K562 (cell line): Measurements from ENCODE around the gene SUPT5H. TPM values are rescaled to one million over a fixed set of nuclear protein-coding genes. Genes with fewer than 3 reads are reported as not detected.

Experiments
- BDP1 ChIP-seq: IDR thresholded peaks from 3 replicates; pipeline ENCODE4 v1.6.1; 2011; ENCODE audit not compliant: insufficient read length, insufficient read depth
- C11orf30 ChIP-seq: fragments of 450-650 bp; IDR thresholded peaks from 2 replicates; pipeline ENCODE4 v1.6.1; 2016; ENCODE audit warnings: low read depth, mild to moderate bottlenecking
- CC2D1A ChIP-seq: fragments of 450-650 bp; IDR thresholded peaks from 2 replicates; pipeline ENCODE4 v1.6.1; 2017; ENCODE audit warnings: mild to moderate bottlenecking
- CTBP1 ChIP-seq: fragments of 450-650 bp; IDR thresholded peaks from 2 replicates; pipeline ENCODE4 v1.6.1; 2016; ENCODE audit warnings: borderline replicate concordance
- EP300 ChIP-seq: IDR thresholded peaks from 2 replicates; pipeline ENCODE4 v1.6.1; 2012; ENCODE audit warnings: low read length, improper control_type of control experiment
- GABPB2 ChIP-seq: fragments of 250-450 bp; sonication (Bioruptor Pico); conservative IDR thresholded peaks from 2 replicates; pipeline ENCODE4 v1.5.1; 2021; ENCODE audit warnings: mild to moderate bottlenecking
- HNRNPL ChIP-seq: fragments of 200-400 bp; formaldehyde crosslinking; IDR thresholded peaks from 2 replicates; pipeline ENCODE4 v1.6.1; 2017; ENCODE audit warnings: low read depth, mild to moderate bottlenecking, low read length
- KHSRP ChIP-seq: fragments of 450-650 bp; IDR thresholded peaks from 2 replicates; pipeline ENCODE4 v1.6.1; 2017
- MBD2 ChIP-seq: sonication (generic); IDR thresholded peaks from 2 replicates; pipeline ENCODE4 v1.6.1; 2016; ENCODE audit warnings: low read depth, borderline replicate concordance
- NEUROD1 ChIP-seq: fragments of 150-350 bp; IDR thresholded peaks from 2 replicates; pipeline ENCODE4 v1.6.1; 2014; ENCODE audit warnings: borderline replicate concordance, low read length, low read depth; ENCODE audit not compliant: partially characterized antibody
- SREBF2 ChIP-seq: sonication (generic); formaldehyde crosslinking; IDR thresholded peaks from 2 replicates; pipeline ENCODE4 v1.4.0; 2020; ENCODE audit warnings: mild to moderate bottlenecking, missing genetic modification reagents
- ZFX ChIP-seq: sonication (generic); formaldehyde crosslinking; IDR thresholded peaks from 2 replicates; pipeline ENCODE4 v1.8.0; 2022; ENCODE audit warnings: mild to moderate bottlenecking, missing genetic modification reagents, moderate library complexity
- ZNF184 ChIP-seq: sonication (generic); formaldehyde crosslinking; IDR thresholded peaks from 2 replicates; pipeline ENCODE4 v1.5.0; 2020; ENCODE audit warnings: missing genetic modification reagents
- polyA plus RNA-seq, 8 experiments: library from polyadenylated mRNA; depleted of rRNA in 4 of 8; stranded (reverse) in 5 of 8; unstranded in 3 of 8; fragments of >200 nt; fragmentation: Nextera tagmentation in 2 of 8; fragmentation: Illumina TruSeq in 1 of 8; extraction: Ambion mirVana in 2 of 8; extraction: Trizol in 1 of 8; gene quantifications; 2 replicates each; pipeline versions ENCODE4 v1.2.1 to v1.2.3, GENCODE V29; 2011 to 2014; ENCODE audit warnings: inconsistent platforms in 1 of 8, missing spikeins in 1 of 8
- total RNA-seq, 7 experiments: library from RNA; depleted of rRNA in 6 of 7; stranded (reverse); fragments of >200 nt in 6 of 7; fragmentation: Illumina TruSeq in 2 of 7; extraction: Trizol in 2 of 7; gene quantifications; 2 replicates each; pipeline versions ENCODE4 v1.2.1 to v1.2.3, GENCODE V29; 2011 to 2021; ENCODE audit warnings: low replicate concordance in 1 of 7
- TF ChIP-seq, protein P1 (sequence below), 3 experiments: IDR thresholded peaks in 2 of 3; conservative IDR thresholded peaks in 1 of 3; 2 replicates each; pipeline ENCODE4 v1.5.1; 2011 to 2012; ENCODE audit warnings: low read length in 3 of 3, mild to moderate bottlenecking in 3 of 3, control low read depth in 2 of 3, improper control_type of control experiment in 1 of 3, inconsistent platforms in 1 of 3, low read depth in 1 of 3, mixed read lengths in 1 of 3, moderate library complexity in 1 of 3; ENCODE audit not compliant: insufficient read depth in 2 of 3
- TF ChIP-seq, protein P2 (sequence below): fragments of 450-650 bp; formaldehyde crosslinking; IDR thresholded peaks from 2 replicates; pipeline ENCODE4 v1.4.0; 2022; ENCODE audit warnings: mild to moderate bottlenecking, moderate library complexity
- TF ChIP-seq, protein P3 (sequence below), 2 experiments: fragments of 250-450 bp in 1 of 2; fragments of 450-650 bp in 1 of 2; sonication (Bioruptor Pico) in 1 of 2; IDR thresholded peaks; 2 replicates each; pipeline versions ENCODE4 v1.6.1 to v1.8.0; 2016 to 2021; ENCODE audit warnings: mild to moderate bottlenecking in 2 of 2, moderate library complexity in 2 of 2, missing compliant biosample characterization in 1 of 2, missing genetic modification characterization in 1 of 2
- TF ChIP-seq, protein P4 (sequence below): fragments of 250-450 bp; sonication (Bioruptor Pico); IDR thresholded peaks from 2 replicates; pipeline ENCODE4 v1.5.0; 2021
- TF ChIP-seq, protein P5 (sequence below): fragments of 250-450 bp; sonication (Bioruptor Pico); IDR thresholded peaks from 2 replicates; pipeline ENCODE4 v1.8.0; 2021; ENCODE audit warnings: moderate library complexity, mild to moderate bottlenecking, inconsistent platforms

The SUPT5H gene
- total and polyA plus RNA-seq, 9 of the 15 experiments (the other 6 are each of a cell fraction or from before 2014, with no cell fraction given): 13.3 to 85.9 (median 35.9) TPM

DNA sequence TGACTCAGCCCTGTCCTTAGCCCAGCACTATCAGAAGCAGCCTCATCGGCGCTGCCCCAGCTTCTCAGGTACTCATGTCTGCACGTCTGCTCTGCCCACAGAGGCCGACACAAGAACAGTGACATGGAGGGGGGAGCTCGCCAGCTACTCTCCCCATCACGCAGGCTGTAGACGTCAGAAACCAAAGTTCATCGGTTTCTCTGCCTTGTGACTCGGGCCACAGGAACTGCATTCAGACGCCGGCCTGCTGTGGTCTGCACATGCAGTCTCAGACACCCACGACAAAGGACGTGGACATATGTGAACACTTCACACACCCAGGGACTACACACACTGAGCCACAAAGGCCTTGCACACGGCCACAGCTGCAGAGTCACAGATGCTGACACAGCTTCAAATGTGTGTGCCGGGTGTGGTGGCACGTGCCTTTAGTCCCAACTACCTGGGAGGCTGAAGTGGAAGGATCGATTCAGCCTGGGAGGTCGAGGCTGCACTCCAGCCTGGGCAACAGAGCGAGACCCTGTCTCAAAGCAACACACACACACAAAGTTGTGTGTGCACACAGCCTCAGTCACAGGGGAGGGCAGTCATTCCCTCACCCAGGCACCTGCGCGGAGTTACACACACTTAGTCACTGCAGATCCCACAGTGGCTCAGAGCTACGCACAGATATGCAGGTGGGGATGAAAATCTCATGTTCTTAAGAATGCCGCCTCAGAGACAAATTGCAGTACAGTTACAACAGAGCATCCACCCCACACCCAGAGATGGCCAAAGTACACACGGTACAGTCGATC is 43.6 kb upstream of the SUPT5H start (continued):
- TF ChIP-seq, protein P1, sequence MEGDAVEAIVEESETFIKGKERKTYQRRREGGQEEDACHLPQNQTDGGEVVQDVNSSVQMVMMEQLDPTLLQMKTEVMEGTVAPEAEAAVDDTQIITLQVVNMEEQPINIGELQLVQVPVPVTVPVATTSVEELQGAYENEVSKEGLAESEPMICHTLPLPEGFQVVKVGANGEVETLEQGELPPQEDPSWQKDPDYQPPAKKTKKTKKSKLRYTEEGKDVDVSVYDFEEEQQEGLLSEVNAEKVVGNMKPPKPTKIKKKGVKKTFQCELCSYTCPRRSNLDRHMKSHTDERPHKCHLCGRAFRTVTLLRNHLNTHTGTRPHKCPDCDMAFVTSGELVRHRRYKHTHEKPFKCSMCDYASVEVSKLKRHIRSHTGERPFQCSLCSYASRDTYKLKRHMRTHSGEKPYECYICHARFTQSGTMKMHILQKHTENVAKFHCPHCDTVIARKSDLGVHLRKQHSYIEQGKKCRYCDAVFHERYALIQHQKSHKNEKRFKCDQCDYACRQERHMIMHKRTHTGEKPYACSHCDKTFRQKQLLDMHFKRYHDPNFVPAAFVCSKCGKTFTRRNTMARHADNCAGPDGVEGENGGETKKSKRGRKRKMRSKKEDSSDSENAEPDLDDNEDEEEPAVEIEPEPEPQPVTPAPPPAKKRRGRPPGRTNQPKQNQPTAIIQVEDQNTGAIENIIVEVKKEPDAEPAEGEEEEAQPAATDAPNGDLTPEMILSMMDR (IDR thresholded peaks at IDR 0.05 in 2 of 3, conservative IDR thresholded peaks at IDR 0.05 in 1 of 3; ENCODE audit: insufficient read depth in 2 of 3, low read depth in 1 of 3, low read length in 3 of 3): no peak
- TF ChIP-seq ZFX (CRISPR knock-in tag): no peak
- TF ChIP-seq C11orf30: peak; percentile 69; the same call in 1 of the 2 replicates
- no peak for TF ChIP-seq MBD2
- TF ChIP-seq CC2D1A: no peak; the same call in 1 of the 2 replicates
- TF ChIP-seq, protein P2, sequence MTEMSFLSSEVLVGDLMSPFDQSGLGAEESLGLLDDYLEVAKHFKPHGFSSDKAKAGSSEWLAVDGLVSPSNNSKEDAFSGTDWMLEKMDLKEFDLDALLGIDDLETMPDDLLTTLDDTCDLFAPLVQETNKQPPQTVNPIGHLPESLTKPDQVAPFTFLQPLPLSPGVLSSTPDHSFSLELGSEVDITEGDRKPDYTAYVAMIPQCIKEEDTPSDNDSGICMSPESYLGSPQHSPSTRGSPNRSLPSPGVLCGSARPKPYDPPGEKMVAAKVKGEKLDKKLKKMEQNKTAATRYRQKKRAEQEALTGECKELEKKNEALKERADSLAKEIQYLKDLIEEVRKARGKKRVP: peak; percentile 57; the same call in 1 of the 2 replicates
- TF ChIP-seq HNRNPL: no peak
- TF ChIP-seq EP300: no peak; the same call in 1 of the 2 replicates
- TF ChIP-seq ZNF184 (CRISPR knock-in tag): no peak
- TF ChIP-seq BDP1: no peak
- TF ChIP-seq NEUROD1: peak; percentile 15
- TF ChIP-seq, protein P3, sequence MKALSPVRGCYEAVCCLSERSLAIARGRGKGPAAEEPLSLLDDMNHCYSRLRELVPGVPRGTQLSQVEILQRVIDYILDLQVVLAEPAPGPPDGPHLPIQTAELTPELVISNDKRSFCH (CRISPR knock-in tag; IDR thresholded peaks at IDR 0.05): no peak
- TF ChIP-seq, protein P3 (tag; IDR thresholded peaks at IDR 0.05): no peak
- peak; percentile 90; the same call in 1 of the 2 replicates for TF ChIP-seq CTBP1
- TF ChIP-seq SREBF2 (CRISPR knock-in tag): no peak
- TF ChIP-seq KHSRP: no peak
- TF ChIP-seq, protein P4, sequence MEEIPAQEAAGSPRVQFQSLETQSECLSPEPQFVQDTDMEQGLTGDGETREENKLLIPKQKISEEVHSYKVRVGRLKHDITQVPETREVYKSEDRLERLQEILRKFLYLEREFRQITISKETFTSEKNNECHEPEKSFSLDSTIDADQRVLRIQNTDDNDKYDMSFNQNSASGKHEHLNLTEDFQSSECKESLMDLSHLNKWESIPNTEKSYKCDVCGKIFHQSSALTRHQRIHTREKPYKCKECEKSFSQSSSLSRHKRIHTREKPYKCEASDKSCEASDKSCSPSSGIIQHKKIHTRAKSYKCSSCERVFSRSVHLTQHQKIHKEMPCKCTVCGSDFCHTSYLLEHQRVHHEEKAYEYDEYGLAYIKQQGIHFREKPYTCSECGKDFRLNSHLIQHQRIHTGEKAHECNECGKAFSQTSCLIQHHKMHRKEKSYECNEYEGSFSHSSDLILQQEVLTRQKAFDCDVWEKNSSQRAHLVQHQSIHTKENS (CRISPR knock-in tag): no peak
- TF ChIP-seq, protein P5, sequence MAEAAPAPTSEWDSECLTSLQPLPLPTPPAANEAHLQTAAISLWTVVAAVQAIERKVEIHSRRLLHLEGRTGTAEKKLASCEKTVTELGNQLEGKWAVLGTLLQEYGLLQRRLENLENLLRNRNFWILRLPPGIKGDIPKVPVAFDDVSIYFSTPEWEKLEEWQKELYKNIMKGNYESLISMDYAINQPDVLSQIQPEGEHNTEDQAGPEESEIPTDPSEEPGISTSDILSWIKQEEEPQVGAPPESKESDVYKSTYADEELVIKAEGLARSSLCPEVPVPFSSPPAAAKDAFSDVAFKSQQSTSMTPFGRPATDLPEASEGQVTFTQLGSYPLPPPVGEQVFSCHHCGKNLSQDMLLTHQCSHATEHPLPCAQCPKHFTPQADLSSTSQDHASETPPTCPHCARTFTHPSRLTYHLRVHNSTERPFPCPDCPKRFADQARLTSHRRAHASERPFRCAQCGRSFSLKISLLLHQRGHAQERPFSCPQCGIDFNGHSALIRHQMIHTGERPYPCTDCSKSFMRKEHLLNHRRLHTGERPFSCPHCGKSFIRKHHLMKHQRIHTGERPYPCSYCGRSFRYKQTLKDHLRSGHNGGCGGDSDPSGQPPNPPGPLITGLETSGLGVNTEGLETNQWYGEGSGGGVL: no peak
- TF ChIP-seq GABPB2: no peak
